ENCODE results near the gene TESMIN.

The TESMIN gene

GRCh38 chr11:68667511-68668500 lies 83.5 kb downstream of the TESMIN start:
- H3K9me3 ChIP-seq (ENCODE audit: control insufficient read depth, low read length): peaks cover 1% of the 10 kb centered on the region
- WGBS, 2 experiments (ENCODE audit: insufficient coverage in 2 of 2): 89 to 94% methylated on average over 8 to 18 of the region's 21 CpGs
- H3K36me3 ChIP-seq (ENCODE audit: control insufficient read depth, insufficient read depth, low read length): no peaks in the 10 kb centered on the region
- H3K27ac ChIP-seq (ENCODE audit: low read depth, low read length, severe bottlenecking): no peak overlapping the region
- no peak overlapping the region for H3K4me3 ChIP-seq (ENCODE audit: extremely low read depth, insufficient read depth, low read length, poor library complexity, severe bottlenecking)
- H3K4me1 ChIP-seq (ENCODE audit: control insufficient read depth, insufficient read depth, low read length, poor library complexity, severe bottlenecking): no peaks in the 10 kb centered on the region

- Histone ChIP-seq H3K9me3 (ENCODE audit: control insufficient read depth, low read length) (peaks cover 11% of the 10 kb centered on the region), H3K4me3 (ENCODE audit: extremely low read depth, insufficient read depth, low read length, poor library complexity, severe bottlenecking) (no peak overlapping the region)
- 43 to 78% methylated on average over 1 to 3 of the region's 15 CpGs for WGBS, 2 experiments (ENCODE audit: insufficient coverage in 2 of 2)
Observed at GRCh38 chr11:68666849-68667248, 84.5 kb downstream of the TESMIN start.

GRCh38 chr11:68665436-68665835 lies 85.9 kb downstream of the TESMIN start:
- H3K4me3 ChIP-seq (ENCODE audit: extremely low read depth, insufficient read depth, low read length, poor library complexity, severe bottlenecking): no peak overlapping the region
- H3K36me3 ChIP-seq (ENCODE audit: control insufficient read depth, insufficient read depth, low read length): no peaks in the 10 kb centered on the region
- 95 to 100% methylated on average over 4 to 8 of the region's 16 CpGs for WGBS, 2 experiments (ENCODE audit: insufficient coverage in 2 of 2)
- no peaks in the 10 kb centered on the region for H3K4me1 ChIP-seq (ENCODE audit: control insufficient read depth, insufficient read depth, low read length, poor library complexity, severe bottlenecking)
- H3K9me3 ChIP-seq (ENCODE audit: control insufficient read depth, low read length): peaks cover 11% of the 10 kb centered on the region
- H3K27ac ChIP-seq (ENCODE audit: low read depth, low read length, severe bottlenecking): no peak overlapping the region

More at GRCh38 chr11:68666849-68667248, 84.5 kb downstream of the TESMIN start:
- Histone ChIP-seq H3K27ac (ENCODE audit: low read depth, low read length, severe bottlenecking) (no peak overlapping the region), H3K4me1 (ENCODE audit: control insufficient read depth, insufficient read depth, low read length, poor library complexity, severe bottlenecking) (no peaks in the 10 kb centered on the region), H3K36me3 (ENCODE audit: control insufficient read depth, insufficient read depth, low read length) (no peaks in the 10 kb centered on the region)

- H3K4me3 ChIP-seq (ENCODE audit: extremely low read depth, insufficient read depth, low read length, poor library complexity, severe bottlenecking): no peak overlapping the region
- H3K4me1 ChIP-seq (ENCODE audit: control insufficient read depth, insufficient read depth, low read length, poor library complexity, severe bottlenecking): no peaks in the 10 kb centered on the region
- WGBS, 2 experiments (ENCODE audit: insufficient coverage in 2 of 2): 90 to 97% methylated on average over 4 to 7 of the region's 7 CpGs
- peaks cover 11% of the 10 kb centered on the region for H3K9me3 ChIP-seq (ENCODE audit: control insufficient read depth, low read length)
- H3K27ac ChIP-seq (ENCODE audit: low read depth, low read length, severe bottlenecking): no peak overlapping the region
- H3K36me3 ChIP-seq (ENCODE audit: control insufficient read depth, insufficient read depth, low read length): no peaks in the 10 kb centered on the region
Observed at GRCh38 chr11:68664906-68665305, 86.4 kb downstream of the TESMIN start.

- Histone ChIP-seq H3K36me3 (ENCODE audit: control insufficient read depth, insufficient read depth, low read length) (no peaks in the 10 kb centered on the region), H3K9me3 (ENCODE audit: control insufficient read depth, low read length) (peaks cover 11% of the 10 kb centered on the region), H3K4me1 (ENCODE audit: control insufficient read depth, insufficient read depth, low read length, poor library complexity, severe bottlenecking) (no peaks in the 10 kb centered on the region), H3K4me3 (ENCODE audit: extremely low read depth, insufficient read depth, low read length, poor library complexity, severe bottlenecking) (no peak overlapping the region), H3K27ac (ENCODE audit: low read depth, low read length, severe bottlenecking) (no peak overlapping the region)
- WGBS, 2 experiments (ENCODE audit: insufficient coverage in 2 of 2): 93% methylated on average over 6 to 8 of the region's 9 CpGs
Observed at GRCh38 chr11:68664141-68664540, 87.2 kb downstream of the TESMIN start.

- peaks cover 11% of the 10 kb centered on the region for H3K9me3 ChIP-seq (ENCODE audit: control insufficient read depth, low read length)
- H3K4me3 ChIP-seq (ENCODE audit: extremely low read depth, insufficient read depth, low read length, poor library complexity, severe bottlenecking): no peak overlapping the region
- no peaks in the 10 kb centered on the region for H3K36me3 ChIP-seq (ENCODE audit: control insufficient read depth, insufficient read depth, low read length)
- no peak overlapping the region for H3K27ac ChIP-seq (ENCODE audit: low read depth, low read length, severe bottlenecking)
- 95 to 98% methylated on average over 14 to 18 of the region's 18 CpGs for WGBS, 2 experiments (ENCODE audit: insufficient coverage in 2 of 2)
- no peaks in the 10 kb centered on the region for H3K4me1 ChIP-seq (ENCODE audit: control insufficient read depth, insufficient read depth, low read length, poor library complexity, severe bottlenecking)
Observed at GRCh38 chr11:68663482-68664010, 87.8 kb downstream of the TESMIN start.

- WGBS, 2 experiments (ENCODE audit: insufficient coverage in 2 of 2): 93 to 98% methylated on average over 6 to 8 of the region's 18 CpGs
- H3K36me3 ChIP-seq (ENCODE audit: control insufficient read depth, insufficient read depth, low read length): no peaks in the 10 kb centered on the region
Observed at GRCh38 chr11:68661697-68662603, 89.4 kb downstream of the TESMIN start.

GRCh38 chr11:68661014-68661413 lies 90.3 kb downstream of the TESMIN start:
- no peaks in the 10 kb centered on the region for H3K36me3 ChIP-seq (ENCODE audit: control insufficient read depth, insufficient read depth, low read length)
- no peak overlapping the region for H3K27ac ChIP-seq (ENCODE audit: low read depth, low read length, severe bottlenecking)
- no peak overlapping the region for H3K4me3 ChIP-seq (ENCODE audit: extremely low read depth, insufficient read depth, low read length, poor library complexity, severe bottlenecking)
- 81 to 86% methylated on average over 14 to 15 of the region's 15 CpGs for WGBS, 2 experiments (ENCODE audit: insufficient coverage in 2 of 2)
- H3K4me1 ChIP-seq (ENCODE audit: control insufficient read depth, insufficient read depth, low read length, poor library complexity, severe bottlenecking): no peaks in the 10 kb centered on the region
- peaks cover 11% of the 10 kb centered on the region for H3K9me3 ChIP-seq (ENCODE audit: control insufficient read depth, low read length)

More at GRCh38 chr11:68661697-68662603, 89.4 kb downstream of the TESMIN start:
- peaks cover 11% of the 10 kb centered on the region for H3K9me3 ChIP-seq (ENCODE audit: control insufficient read depth, low read length)
- no peak overlapping the region for H3K27ac ChIP-seq (ENCODE audit: low read depth, low read length, severe bottlenecking)
- no peak overlapping the region for H3K4me3 ChIP-seq (ENCODE audit: extremely low read depth, insufficient read depth, low read length, poor library complexity, severe bottlenecking)
- no peaks in the 10 kb centered on the region for H3K4me1 ChIP-seq (ENCODE audit: control insufficient read depth, insufficient read depth, low read length, poor library complexity, severe bottlenecking)

GRCh38 chr11:68660066-68660810 lies 91.1 kb downstream of the TESMIN start:
- 89 to 97% methylated on average over 13 to 15 of the region's 18 CpGs for WGBS, 2 experiments (ENCODE audit: insufficient coverage in 2 of 2)
- Histone ChIP-seq H3K4me3 (ENCODE audit: extremely low read depth, insufficient read depth, low read length, poor library complexity, severe bottlenecking) (no peak overlapping the region), H3K9me3 (ENCODE audit: control insufficient read depth, low read length) (peaks cover 16% of the 10 kb centered on the region), H3K27ac (ENCODE audit: low read depth, low read length, severe bottlenecking) (no peak overlapping the region), H3K36me3 (ENCODE audit: control insufficient read depth, insufficient read depth, low read length) (no peaks in the 10 kb centered on the region), H3K4me1 (ENCODE audit: control insufficient read depth, insufficient read depth, low read length, poor library complexity, severe bottlenecking) (no peaks in the 10 kb centered on the region)
